Measurements from ENCODE around the gene ARHGAP30. TPM values are rescaled to one million over a fixed set of nuclear protein-coding genes. Genes with fewer than 3 reads are reported as not detected.
"Not testable (repeated sequence)": the region's sequence is repeated elsewhere in the genome, so short reads cannot be mapped to it uniquely, and the experiment has no call there.

The ARHGAP30 gene
- total RNA-seq, 5 donors from 2014 or later (not counting 1 experiment from before 2014, with no cell fraction given), result 193 to 299 (median 279) TPM

DNA sequence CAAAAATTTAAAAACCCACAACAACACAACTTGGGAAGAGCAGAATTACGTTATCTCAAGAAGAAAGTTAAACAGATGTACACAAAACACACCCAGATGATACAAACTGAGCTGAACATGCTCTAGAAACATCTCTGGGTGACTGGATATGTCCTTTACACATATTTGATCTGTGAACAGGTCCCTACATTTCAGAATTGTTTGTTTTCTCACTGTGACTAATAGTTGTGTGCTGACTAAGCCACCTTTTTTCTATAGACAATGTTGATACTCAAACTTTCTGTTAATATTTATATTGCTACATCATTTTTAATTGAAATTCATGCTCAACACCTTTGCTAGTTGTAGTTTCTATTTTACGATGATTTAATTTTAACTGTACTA is 47.7 kb downstream of the ARHGAP30 start:
- no peak overlapping the region for H3K27ac ChIP-seq (ENCODE audit: low read length)
- Mint-ChIP-seq H3K9me3 (no peaks in the 10 kb centered on the region), H3K4me3 (peak overlapping the region; percentile 92 to 94 (median 94)), H3K27ac (peak overlapping the region; percentile 82 to 93), H3K27me3 (no peaks in the 10 kb centered on the region), H3K4me1 (peaks cover 29 to 49% (median 36%) of the 10 kb centered on the region in 3 donors), H3K36me3 (peaks cover 2% of the 10 kb centered on the region)
- ChIA-PET CTCF (interaction anchor here (1.2 to 1.8 kb wide), 4 partner anchors 10 to 204 kb away, joined by 5 to 12 read pairs (median 10); partner anchors contain the start of genes TOMM40L (in 1 of the 2) and TSTD1 (in 1 of the 2)), POLR2A (interaction anchor here (0.7 to 1.5 kb wide), 3 partner anchors 16 to 347 kb away, joined by 3 to 7 read pairs (median 3); partner anchors contain the start of gene TSTD1 (in 1 of the 2))
- ATAC-seq (replicated peaks in 1 of 4) (no peak), DNase-seq (no peak)
- no peaks in the 10 kb centered on the region for H3K27me3 ChIP-seq (replicated peaks in 1 of 2; ENCODE audit: control insufficient read depth in 2 of 2, extremely low read depth in 1 of 2, insufficient read depth in 2 of 2, low read length in 1 of 2)
- H3K9me3 ChIP-seq, result no peaks in the 10 kb centered on the region
- no peak overlapping the region for H3K4me3 ChIP-seq (ENCODE audit: control insufficient read depth in 1 of 2, extremely low read depth in 1 of 2, low read length in 1 of 2)
- no peaks in the 10 kb centered on the region for H3K36me3 ChIP-seq (ENCODE audit: control insufficient read depth in 2 of 2, extremely low read depth in 1 of 2, insufficient read depth in 1 of 2, low read length in 1 of 2)
- peaks cover 10 to 19% of the 10 kb centered on the region in 2 experiments for H3K4me1 ChIP-seq (ENCODE audit: control insufficient read depth in 1 of 2, extremely low read depth in 1 of 2, insufficient read depth in 2 of 2, low read length in 2 of 2)
- 50% methylated on average over 1 of the region's 2 CpGs for WGBS (ENCODE audit: insufficient coverage)

DNA sequence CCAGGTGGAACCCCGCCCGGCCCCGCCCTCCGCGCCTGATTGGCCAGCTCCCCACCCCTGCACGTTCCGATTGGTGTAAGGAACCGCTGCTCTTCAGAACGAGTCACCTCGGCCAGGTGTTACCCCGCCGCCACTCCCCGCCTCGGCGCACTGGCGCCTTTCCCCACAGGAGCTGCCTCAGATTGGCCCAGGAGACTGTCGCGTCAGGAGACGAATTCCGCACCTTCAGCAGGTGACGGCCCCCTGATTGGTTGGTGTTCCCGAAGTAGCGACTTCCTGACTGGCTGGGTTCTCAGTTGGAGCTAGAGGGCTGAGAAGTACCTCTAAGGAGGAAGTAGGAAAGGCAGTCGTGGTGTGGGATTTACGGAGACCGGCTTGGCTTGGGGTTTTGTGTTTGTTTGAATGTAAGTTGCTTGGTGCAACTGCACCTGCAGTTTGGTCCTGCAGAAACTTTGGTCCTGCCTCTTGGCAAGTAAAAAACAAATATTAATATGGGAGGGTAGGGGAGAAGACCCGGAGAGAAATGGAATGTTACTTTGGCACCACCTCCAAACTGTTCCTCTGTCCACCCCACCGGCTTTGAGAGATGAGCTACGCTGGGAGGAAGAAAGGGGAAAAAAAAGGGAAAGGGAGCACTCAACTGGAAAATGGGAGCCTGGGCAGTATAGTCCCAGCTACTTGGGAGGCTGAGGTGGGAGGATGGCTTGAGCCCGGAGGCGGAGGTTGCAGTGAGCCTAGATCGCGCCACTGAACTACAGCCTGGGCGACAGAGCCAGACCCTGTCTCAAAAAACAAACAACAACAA is 48.3 kb downstream of the ARHGAP30 start:
- POLR2A ChIA-PET, result interaction anchor here (0.5 to 1.7 kb wide), 24 partner anchors 9 to 532 kb away, joined by 3 to 12 read pairs (median 4); partner anchors contain the start of genes DEDD (in 2 of the 2), ARHGAP30 (in 1 of the 2), PCP4L1 (in 1 of the 2) and TSTD1 (in 1 of the 2)
- H3K4me3 Mint-ChIP-seq, result peak overlapping the region; percentile 92 to 94 (median 94)
- peaks cover 29 to 49% (median 40%) of the 10 kb centered on the region in 3 donors for H3K4me1 Mint-ChIP-seq

DNA sequence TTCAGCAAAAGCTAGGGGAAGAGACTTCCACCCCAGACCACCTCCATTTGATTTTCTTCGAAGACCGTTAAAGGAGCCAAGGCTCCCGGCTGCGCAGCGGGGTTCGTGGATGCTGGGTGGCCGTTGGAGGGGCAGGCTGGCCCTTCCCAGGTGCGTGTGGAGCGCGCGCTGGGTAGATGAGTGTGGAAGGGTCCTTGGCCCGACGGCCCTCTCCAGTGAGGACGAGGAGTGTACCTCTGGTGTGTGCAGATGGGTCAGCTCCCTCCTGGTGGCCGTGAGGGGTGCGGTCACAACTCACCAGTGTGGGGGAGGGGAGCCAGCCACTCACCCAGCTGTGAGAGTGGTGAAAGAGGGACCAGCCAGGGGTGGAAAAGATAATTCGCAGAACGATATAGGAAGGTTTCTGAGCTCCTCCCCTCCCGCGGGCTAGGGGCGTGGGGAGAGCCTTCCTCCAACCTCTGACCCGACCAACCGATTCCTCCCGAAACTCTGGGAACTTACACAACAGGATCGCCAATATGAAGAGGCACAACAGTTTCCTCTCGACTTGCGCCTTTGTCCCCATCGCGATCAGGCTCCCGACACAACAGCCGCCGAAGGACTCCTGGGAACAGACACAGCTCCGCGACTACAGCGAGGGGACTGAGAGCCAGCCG is 49.1 kb downstream of the ARHGAP30 start, which contains the start of gene F11R:
TSS of gene F11R (minus strand) at position 644 of the 656 bp plus-strand sequence. CDS start at position 565, 79 bp downstream.
- CTCF ChIA-PET, result interaction anchor here (0.5 to 1.8 kb wide), 18 partner anchors 8 to 625 kb away, joined by 3 to 12 read pairs (median 5); partner anchors contain the start of genes PPOX (in 1 of the 2), TOMM40L (in 1 of the 2), TSTD1 (in 1 of the 2) and USF1 (in 1 of the 2)
- no peaks in the 10 kb centered on the region for H3K9me3 ChIP-seq
- H3K27ac ChIP-seq (ENCODE audit: low read length), result peak within 1 kb of the TSS; percentile 64
- H3K4me3 ChIP-seq (ENCODE audit: control insufficient read depth in 1 of 2, extremely low read depth in 1 of 2, low read length in 1 of 2), result peak within 1 kb of the TSS; percentile 74 to 83
- under 1% methylated on average over 23 of the region's 36 CpGs for WGBS (ENCODE audit: insufficient coverage)
- ATAC-seq (replicated peaks in 1 of 4), result peak; percentile 36 to 45 (median 40)
- Mint-ChIP-seq H3K9me3 (no peaks in the 10 kb centered on the region), H3K4me3 (peak within 1 kb of the TSS; percentile 92 to 94 (median 94)), H3K27ac (peak within 1 kb of the TSS; percentile 82 to 93), H3K36me3 (no peaks in the 10 kb centered on the region), H3K27me3 (no peaks in the 10 kb centered on the region), H3K4me1 (peaks cover 29 to 49% (median 40%) of the 10 kb centered on the region in 3 donors)
- no peaks in the 10 kb centered on the region for H3K27me3 ChIP-seq (replicated peaks in 1 of 2; ENCODE audit: control insufficient read depth in 2 of 2, extremely low read depth in 1 of 2, insufficient read depth in 2 of 2, low read length in 1 of 2)
- DNase-seq, result peak in 7 of 35 experiments; percentile 5 to 35 (median 16)
- POLR2A ChIA-PET, result interaction anchor here (0.5 to 1.7 kb wide), 20 partner anchors 9 to 532 kb away, joined by 3 to 12 read pairs (median 5); partner anchors contain the start of genes DEDD (in 2 of the 2), ARHGAP30 (in 1 of the 2), TSTD1 (in 1 of the 2) and USF1 (in 1 of the 2)
- peaks cover 10 to 19% of the 10 kb centered on the region in 2 experiments for H3K4me1 ChIP-seq (ENCODE audit: control insufficient read depth in 1 of 2, extremely low read depth in 1 of 2, insufficient read depth in 2 of 2, low read length in 2 of 2)
- no peaks in the 10 kb centered on the region for H3K36me3 ChIP-seq (ENCODE audit: control insufficient read depth in 2 of 2, extremely low read depth in 1 of 2, insufficient read depth in 1 of 2, low read length in 1 of 2)

More for the DNA sequence above, 48.3 kb downstream of the ARHGAP30 start:
- Histone ChIP-seq H3K4me3 (ENCODE audit: control insufficient read depth in 1 of 2, extremely low read depth in 1 of 2, low read length in 1 of 2) (peak overlapping the region; percentile 74 to 83), H3K36me3 (ENCODE audit: control insufficient read depth in 2 of 2, extremely low read depth in 1 of 2, insufficient read depth in 1 of 2, low read length in 1 of 2) (no peaks in the 10 kb centered on the region), H3K9me3 (no peaks in the 10 kb centered on the region), H3K4me1 (ENCODE audit: control insufficient read depth in 1 of 2, extremely low read depth in 1 of 2, insufficient read depth in 2 of 2, low read length in 2 of 2) (peaks cover 10 to 19% of the 10 kb centered on the region in 2 experiments), H3K27me3 (replicated peaks in 1 of 2; ENCODE audit: control insufficient read depth in 2 of 2, extremely low read depth in 1 of 2, insufficient read depth in 2 of 2, low read length in 1 of 2) (no peaks in the 10 kb centered on the region), H3K27ac (ENCODE audit: low read length) (peak overlapping the region; percentile 64)
- no peaks in the 10 kb centered on the region for H3K27me3 Mint-ChIP-seq
- peak; percentile 72 to 94 (median 91) for DNase-seq
- H3K36me3 Mint-ChIP-seq, result no peaks in the 10 kb centered on the region
- H3K9me3 Mint-ChIP-seq, result no peaks in the 10 kb centered on the region
- CTCF ChIA-PET, result interaction anchor here (0.5 to 1.8 kb wide), 18 partner anchors 9 to 624 kb away, joined by 3 to 12 read pairs (median 5); partner anchors contain the start of genes CD48 (in 1 of the 2), PPOX (in 1 of the 2), TOMM40L (in 1 of the 2) and TSTD1 (in 1 of the 2)
- WGBS (ENCODE audit: insufficient coverage), result 15% methylated on average over 29 of the region's 34 CpGs
- H3K27ac Mint-ChIP-seq, result peak overlapping the region; percentile 82 to 93
- peak; percentile 94 to 97 (median 95) for ATAC-seq (replicated peaks in 1 of 4)

DNA sequence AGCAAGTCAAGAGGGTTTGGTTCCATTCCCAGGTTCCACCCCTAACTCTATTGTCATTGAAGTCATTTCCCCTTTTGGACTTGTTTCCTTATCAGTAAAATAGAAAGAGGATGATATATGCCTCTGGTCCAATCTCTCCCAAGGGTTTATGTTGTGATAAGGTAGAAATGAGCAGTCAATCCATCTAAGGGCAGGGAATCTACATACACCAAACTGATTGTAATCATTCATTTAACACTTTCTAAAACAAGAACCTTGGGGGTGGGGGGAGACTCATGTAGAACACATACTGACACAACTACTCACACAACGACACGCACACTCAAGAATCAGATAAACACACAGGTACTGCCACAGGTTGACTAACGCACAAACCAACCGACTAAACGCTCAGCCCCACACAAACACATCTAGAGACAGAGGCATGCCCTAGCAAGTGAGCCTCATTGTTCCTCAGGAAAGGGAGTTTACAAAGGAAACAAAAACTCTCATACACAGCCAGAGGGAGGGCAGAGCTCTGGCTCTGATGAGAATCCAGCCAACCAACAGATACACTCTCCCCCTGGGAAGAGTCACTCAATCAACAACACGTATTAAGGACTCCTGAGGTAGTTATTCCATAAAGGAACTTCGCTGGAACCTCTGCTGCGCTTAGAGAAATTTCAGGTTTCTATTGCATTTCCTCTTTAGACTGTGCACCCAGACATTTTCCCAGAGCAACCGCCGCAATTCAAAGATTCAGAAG is 49.8 kb downstream of the ARHGAP30 start:
- H3K36me3 ChIP-seq (ENCODE audit: control insufficient read depth in 2 of 2, extremely low read depth in 1 of 2, insufficient read depth in 1 of 2, low read length in 1 of 2), result no peaks in the 10 kb centered on the region
- peaks cover 10 to 19% of the 10 kb centered on the region in 2 experiments for H3K4me1 ChIP-seq (ENCODE audit: control insufficient read depth in 1 of 2, extremely low read depth in 1 of 2, insufficient read depth in 2 of 2, low read length in 2 of 2)
- Mint-ChIP-seq H3K9me3 (no peaks in the 10 kb centered on the region), H3K4me3 (peak overlapping the region; percentile 92 to 94 (median 94)), H3K36me3 (no peaks in the 10 kb centered on the region), H3K27me3 (no peaks in the 10 kb centered on the region), H3K4me1 (peaks cover 29 to 46% (median 40%) of the 10 kb centered on the region in 3 donors), H3K27ac (peak overlapping the region; percentile 75 to 82)
- no peaks in the 10 kb centered on the region for H3K9me3 ChIP-seq
- ChIA-PET POLR2A (interaction anchor here (0.5 to 1.7 kb wide), 4 partner anchors 9 to 307 kb away, joined by 4 to 9 read pairs (median 7); partner anchors contain the start of gene USF1 (in 1 of the 2)), CTCF (interaction anchor here (0.6 to 1.8 kb wide), 8 partner anchors 19 to 183 kb away, joined by 3 to 10 read pairs (median 4); partner anchors contain the start of genes PPOX (in 1 of the 2) and TSTD1 (in 1 of the 2))
- 31% methylated on average over 7 of the region's 10 CpGs for WGBS (ENCODE audit: insufficient coverage)
- DNase-seq (no peak), ATAC-seq (replicated peaks in 1 of 4) (no peak)
- H3K27ac ChIP-seq (ENCODE audit: low read length), result no peak overlapping the region
- H3K27me3 ChIP-seq (replicated peaks in 1 of 2; ENCODE audit: control insufficient read depth in 2 of 2, extremely low read depth in 1 of 2, insufficient read depth in 2 of 2, low read length in 1 of 2), result no peaks in the 10 kb centered on the region
- H3K4me3 ChIP-seq (ENCODE audit: control insufficient read depth in 1 of 2, extremely low read depth in 1 of 2, low read length in 1 of 2), result peak overlapping the region; percentile 74 to 83

DNA sequence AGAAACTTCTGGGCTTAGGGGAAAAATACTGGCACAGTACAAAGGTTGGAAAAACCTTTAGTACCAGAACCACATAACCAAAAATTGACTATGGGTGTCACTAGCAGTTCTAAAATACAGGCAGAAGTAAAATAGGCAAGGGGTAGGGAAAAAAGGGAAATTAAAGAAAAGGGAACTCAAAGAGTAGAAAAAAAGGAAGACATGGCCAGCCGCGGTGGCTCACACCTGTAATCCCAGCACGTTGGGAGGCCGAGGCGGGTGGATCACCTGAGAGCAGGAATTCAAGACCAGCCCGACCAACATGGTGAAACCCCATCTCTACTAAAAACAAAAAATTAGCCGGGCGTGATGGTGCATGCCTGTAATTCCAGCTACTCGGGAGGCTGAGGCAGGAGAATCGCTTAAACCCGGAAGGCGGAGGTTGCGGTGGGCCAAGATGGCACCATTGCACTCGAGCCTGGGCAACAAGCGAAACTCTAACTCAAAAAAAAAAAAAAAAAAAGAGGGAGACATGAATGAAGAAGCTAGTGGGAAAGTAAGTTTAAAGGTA is 50.5 kb downstream of the ARHGAP30 start:
- Mint-ChIP-seq H3K4me1 (peaks cover 31 to 47% (median 41%) of the 10 kb centered on the region in 3 donors), H3K4me3 (peak overlapping the region; percentile 35 to 94 (median 92)), H3K27ac (peak overlapping the region; percentile 9 to 71)
- ChIA-PET POLR2A (interaction anchor here (0.6 to 1.0 kb wide), 4 partner anchors 20 to 379 kb away, joined by 6 to 12 read pairs (median 7); no protein-coding TSS in a partner anchor), CTCF (interaction anchor here (0.6 to 1.2 kb wide), 2 partner anchors 22 to 178 kb away, joined by 3 to 4 read pairs; no protein-coding TSS in a partner anchor)
- DNase-seq; H3K36me3 Mint-ChIP-seq; H3K36me3 ChIP-seq (ENCODE audit: control insufficient read depth in 2 of 2, extremely low read depth in 1 of 2, insufficient read depth in 1 of 2, low read length in 1 of 2); H3K27me3 Mint-ChIP-seq; ATAC-seq (replicated peaks in 1 of 4); H3K27me3 ChIP-seq (replicated peaks in 1 of 2; ENCODE audit: control insufficient read depth in 2 of 2, extremely low read depth in 1 of 2, insufficient read depth in 2 of 2, low read length in 1 of 2); H3K4me3 ChIP-seq (ENCODE audit: control insufficient read depth in 1 of 2, extremely low read depth in 1 of 2, low read length in 1 of 2); H3K27ac ChIP-seq (ENCODE audit: low read length); H3K9me3 ChIP-seq; H3K9me3 Mint-ChIP-seq: not testable (repeated sequence)
- H3K4me1 ChIP-seq (ENCODE audit: control insufficient read depth in 1 of 2, extremely low read depth in 1 of 2, insufficient read depth in 2 of 2, low read length in 2 of 2), result peaks cover 10 to 22% of the 10 kb centered on the region in 2 experiments
- WGBS (ENCODE audit: insufficient coverage), result no CpG with 5 or more reads among the region's 15 CpGs
